Neural progenitor cell (in vitro differentiated cells): Measurements from ENCODE around the gene ST3GAL6. TPM values are rescaled to one million over a fixed set of nuclear protein-coding genes. Genes with fewer than 3 reads are reported as not detected.

Source experiments
- DNase-seq: peaks from one replicate; pipeline ENCODE4 v3.0.0-alpha.2; 2016; ENCODE audit warnings: low spot score
- H2AFZ ChIP-seq: fragments of 200-600 bp; sonication (generic); replicated peaks from 2 replicates; pipeline ENCODE4 v1.6.1; 2016; ENCODE audit warnings: antibody characterized with exemption
- H3F3A ChIP-seq: fragments of 200-600 bp; sonication (generic); 2 replicates; pipeline ENCODE4 v1.6.1; 2016; ENCODE audit warnings: antibody characterized with exemption, low read depth
- H3K27ac ChIP-seq: fragments of 200-600 bp; sonication (generic); 2 replicates; pipeline ENCODE4 v1.5.1; 2016; ENCODE audit warnings: mild to moderate bottlenecking
- H3K27me3 ChIP-seq: fragments of 200-600 bp; sonication (generic); 2 replicates; pipeline ENCODE4 v1.6.1; 2016; ENCODE audit warnings: mild to moderate bottlenecking, moderate library complexity
- H3K36me3 ChIP-seq: fragments of 200-600 bp; sonication (generic); 2 replicates; pipeline ENCODE4 v1.5.1; 2016
- H3K4me1 ChIP-seq: fragments of 200-600 bp; sonication (generic); 2 replicates; pipeline ENCODE4 v1.6.1; 2016; ENCODE audit warnings: mixed run types
- H3K4me2 ChIP-seq: fragments of 200-600 bp; sonication (generic); 2 replicates; pipeline ENCODE4 v1.6.1; 2016
- H3K4me3 ChIP-seq: fragments of 200-600 bp; sonication (generic); 2 replicates; pipeline ENCODE4 v1.5.1; 2016
- H3K79me2 ChIP-seq: fragments of 200-600 bp; sonication (generic); 2 replicates; pipeline ENCODE4 v1.6.1; 2016; ENCODE audit warnings: low read depth
- H3K9ac ChIP-seq: fragments of 200-600 bp; sonication (generic); 2 replicates; pipeline ENCODE4 v1.6.1; 2016
- H3K9me3 ChIP-seq: fragments of 200-600 bp; sonication (generic); 2 replicates; pipeline ENCODE4 v1.5.1; 2016; ENCODE audit warnings: low read depth
- H4K20me1 ChIP-seq: fragments of 200-600 bp; sonication (generic); 2 replicates; pipeline ENCODE4 v1.6.1; 2016; ENCODE audit warnings: low read depth
- H3K27ac Mint-ChIP-seq: 3 replicates; pipeline ENCODE4 v1.8.0; 2021; ENCODE audit warnings: mixed read lengths
- H3K27me3 Mint-ChIP-seq: 2 replicates; pipeline ENCODE4 v1.8.0; 2022; ENCODE audit warnings: low read depth, mild to moderate bottlenecking, inconsistent platforms, moderate library complexity, mixed read lengths; ENCODE audit not compliant: insufficient read depth
- H3K36me3 Mint-ChIP-seq: 3 replicates; pipeline ENCODE4 v1.8.0; 2021; ENCODE audit warnings: mixed read lengths
- H3K4me1 Mint-ChIP-seq: 3 replicates; pipeline ENCODE4 v1.8.0; 2021; ENCODE audit warnings: mixed read lengths
- H3K4me3 Mint-ChIP-seq: 3 replicates; pipeline ENCODE4 v1.8.0; 2021; ENCODE audit warnings: mild to moderate bottlenecking, moderate library complexity, mixed read lengths
- H3K9me3 Mint-ChIP-seq: 3 replicates; pipeline ENCODE4 v1.8.0; 2020; ENCODE audit warnings: mixed read lengths
- EZH2 ChIP-seq: fragments of 200-600 bp; sonication (generic); IDR thresholded peaks from 2 replicates; pipeline ENCODE4 v1.6.1; 2017; ENCODE audit warnings: antibody characterized with exemption, mild to moderate bottlenecking, moderate library complexity
- EZH2phosphoT487 ChIP-seq: fragments of 200-600 bp; sonication (generic); IDR thresholded peaks from 2 replicates; pipeline ENCODE4 v1.6.1; 2017; ENCODE audit warnings: antibody characterized with exemption
- total RNA-seq: library from RNA; depleted of rRNA; stranded (reverse); fragments of >200 nt; gene quantifications from 2 replicates; pipeline ENCODE4 v1.2.3, GENCODE V29; 2015; ENCODE audit warnings: low replicate concordance
- TF ChIP-seq, protein P1 (sequence below): fragments of 200-600 bp; sonication (generic); IDR thresholded peaks from 2 replicates; pipeline ENCODE4 v1.5.1; 2017; ENCODE audit warnings: antibody characterized with exemption, mild to moderate bottlenecking

Gene ST3GAL6
- total RNA-seq, 1 donor from 2014 or later: 18.6 TPM

DNA sequence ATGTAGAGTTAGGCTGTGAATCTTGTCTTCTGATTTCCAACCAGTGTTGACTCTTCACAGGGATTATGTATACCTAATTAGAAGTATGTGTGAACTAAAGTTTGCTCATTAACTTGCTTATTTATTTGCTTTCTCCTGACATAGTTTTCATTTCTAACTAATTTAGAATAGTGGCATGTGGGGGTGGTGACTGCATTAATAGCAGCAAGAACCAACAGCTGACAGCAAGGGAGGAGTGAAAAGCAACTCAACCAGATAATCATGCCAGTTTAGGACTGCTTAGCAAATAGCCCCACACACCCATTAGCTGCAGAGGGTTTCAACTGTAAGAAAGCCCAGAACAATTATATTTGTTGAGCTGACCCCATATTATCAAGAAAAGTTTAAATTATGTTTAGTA lies 3.8 kb downstream of the ST3GAL6 start:
- Mint-ChIP-seq H3K4me3 (no peak overlapping the region), H3K4me1 (peaks cover 5% of the 10 kb centered on the region), H3K27me3 (no peaks in the 10 kb centered on the region), H3K9me3 (no peaks in the 10 kb centered on the region), H3K36me3 (no peaks in the 10 kb centered on the region), H3K27ac (no peak overlapping the region)
- Histone ChIP-seq H3K9me3 (no peaks in the 10 kb centered on the region), H4K20me1 (no peaks in the 10 kb centered on the region), H2AFZ (no peak overlapping the region), H3K4me1 (peaks cover 10% of the 10 kb centered on the region), H3K36me3 (no peaks in the 10 kb centered on the region), H3K4me3 (no peak overlapping the region), H3K79me2 (no peaks in the 10 kb centered on the region), H3F3A (no peaks in the 10 kb centered on the region), H3K9ac (no peak overlapping the region), H3K27me3 (no peaks in the 10 kb centered on the region), H3K4me2 (no peak overlapping the region), H3K27ac (no peak overlapping the region)
- no peak for TF ChIP-seq EZH2phosphoT487
- no peak for TF ChIP-seq EZH2
- TF ChIP-seq, protein P1, sequence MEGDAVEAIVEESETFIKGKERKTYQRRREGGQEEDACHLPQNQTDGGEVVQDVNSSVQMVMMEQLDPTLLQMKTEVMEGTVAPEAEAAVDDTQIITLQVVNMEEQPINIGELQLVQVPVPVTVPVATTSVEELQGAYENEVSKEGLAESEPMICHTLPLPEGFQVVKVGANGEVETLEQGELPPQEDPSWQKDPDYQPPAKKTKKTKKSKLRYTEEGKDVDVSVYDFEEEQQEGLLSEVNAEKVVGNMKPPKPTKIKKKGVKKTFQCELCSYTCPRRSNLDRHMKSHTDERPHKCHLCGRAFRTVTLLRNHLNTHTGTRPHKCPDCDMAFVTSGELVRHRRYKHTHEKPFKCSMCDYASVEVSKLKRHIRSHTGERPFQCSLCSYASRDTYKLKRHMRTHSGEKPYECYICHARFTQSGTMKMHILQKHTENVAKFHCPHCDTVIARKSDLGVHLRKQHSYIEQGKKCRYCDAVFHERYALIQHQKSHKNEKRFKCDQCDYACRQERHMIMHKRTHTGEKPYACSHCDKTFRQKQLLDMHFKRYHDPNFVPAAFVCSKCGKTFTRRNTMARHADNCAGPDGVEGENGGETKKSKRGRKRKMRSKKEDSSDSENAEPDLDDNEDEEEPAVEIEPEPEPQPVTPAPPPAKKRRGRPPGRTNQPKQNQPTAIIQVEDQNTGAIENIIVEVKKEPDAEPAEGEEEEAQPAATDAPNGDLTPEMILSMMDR: no peak
- DNase-seq: no peak

DNA sequence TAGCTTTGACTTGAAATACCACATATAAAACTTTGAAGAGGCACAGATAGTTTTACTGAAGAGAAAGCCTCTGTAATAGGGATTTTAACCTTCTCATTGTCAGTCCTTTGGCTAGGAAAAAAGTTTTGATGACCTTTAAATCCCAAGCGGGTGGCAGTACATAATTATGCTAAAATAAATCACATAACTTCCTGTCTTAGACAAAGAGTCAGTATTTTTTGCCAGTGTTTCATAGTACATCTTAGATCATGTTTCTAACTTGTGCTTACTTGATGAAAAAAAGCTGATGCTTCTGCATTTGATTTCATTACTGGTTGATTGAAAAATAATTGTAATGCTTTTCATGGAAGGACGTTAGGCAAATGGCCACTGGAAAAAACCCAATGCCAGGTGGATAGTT lies 5.8 kb downstream of the ST3GAL6 start:
- Mint-ChIP-seq H3K9me3 (no peaks in the 10 kb centered on the region), H3K27me3 (no peaks in the 10 kb centered on the region), H3K27ac (no peak overlapping the region), H3K4me3 (no peak overlapping the region), H3K4me1 (no peaks in the 10 kb centered on the region), H3K36me3 (no peaks in the 10 kb centered on the region)
- no peaks in the 10 kb centered on the region for H3K9me3 ChIP-seq
- no peak overlapping the region for H3K9ac ChIP-seq
- H3K27me3 ChIP-seq: no peaks in the 10 kb centered on the region
- no peak overlapping the region for H3K4me2 ChIP-seq
- H3K36me3 ChIP-seq: no peaks in the 10 kb centered on the region
- no peak for DNase-seq
- H3K4me3 ChIP-seq: no peak overlapping the region
- no peaks in the 10 kb centered on the region for H3F3A ChIP-seq
- H4K20me1 ChIP-seq: no peaks in the 10 kb centered on the region
- no peak overlapping the region for H2AFZ ChIP-seq
- H3K27ac ChIP-seq: no peak overlapping the region
- no peaks in the 10 kb centered on the region for H3K79me2 ChIP-seq
- no peak for TF ChIP-seq EZH2phosphoT487
- TF ChIP-seq, protein P1: no peak
- TF ChIP-seq EZH2: no peak
- H3K4me1 ChIP-seq: peaks cover 10% of the 10 kb centered on the region

DNA sequence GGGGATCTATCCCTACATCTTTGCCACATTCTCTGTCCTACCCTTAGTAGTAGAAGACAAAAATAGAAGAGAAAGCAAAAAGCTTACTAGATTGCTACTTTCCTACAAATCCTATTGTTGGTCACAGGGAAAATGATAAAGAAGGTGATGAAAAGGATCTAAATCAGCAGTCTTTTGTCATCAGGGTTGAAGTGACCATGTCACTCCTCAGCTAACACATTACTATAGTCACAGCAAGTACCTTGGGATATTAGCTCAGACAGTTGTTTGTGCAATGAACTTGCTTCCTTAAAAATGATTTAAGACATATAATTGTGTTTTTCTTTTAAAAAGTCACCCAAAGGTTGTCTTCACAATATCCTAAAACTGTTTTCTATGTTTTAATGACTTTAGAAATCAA lies 6.3 kb downstream of the ST3GAL6 start:
- Histone ChIP-seq H3K79me2 (no peaks in the 10 kb centered on the region), H2AFZ (no peak overlapping the region), H3K27ac (no peak overlapping the region), H3K4me2 (no peak overlapping the region), H3K4me1 (peaks cover 6% of the 10 kb centered on the region), H3K9me3 (no peaks in the 10 kb centered on the region), H3K27me3 (no peaks in the 10 kb centered on the region), H3K4me3 (no peak overlapping the region), H3F3A (no peaks in the 10 kb centered on the region), H3K36me3 (no peaks in the 10 kb centered on the region), H4K20me1 (no peaks in the 10 kb centered on the region), H3K9ac (no peak overlapping the region)
- H3K27ac Mint-ChIP-seq: no peak overlapping the region
- H3K27me3 Mint-ChIP-seq: no peaks in the 10 kb centered on the region
- no peaks in the 10 kb centered on the region for H3K36me3 Mint-ChIP-seq
- no peak for DNase-seq
- no peaks in the 10 kb centered on the region for H3K4me1 Mint-ChIP-seq
- no peak for TF ChIP-seq EZH2
- TF ChIP-seq, protein P1: no peak
- TF ChIP-seq EZH2phosphoT487: no peak
- H3K4me3 Mint-ChIP-seq: no peak overlapping the region
- H3K9me3 Mint-ChIP-seq: no peaks in the 10 kb centered on the region
